Stimulated activated CD8-positive, alpha-beta memory T cell treated with anti-CD3 and anti-CD28 coated beads, Interleukin-15, amount 100 ng/mL, for 1 hour (primary cell): ENCODE results near the gene ATP1B1.

Experiments used
- DNase-seq: peaks from one replicate; pipeline ENCODE4 v3.0.0-alpha.2; 2020; ENCODE audit warnings: low read depth

The ATP1B1 gene

DNA sequence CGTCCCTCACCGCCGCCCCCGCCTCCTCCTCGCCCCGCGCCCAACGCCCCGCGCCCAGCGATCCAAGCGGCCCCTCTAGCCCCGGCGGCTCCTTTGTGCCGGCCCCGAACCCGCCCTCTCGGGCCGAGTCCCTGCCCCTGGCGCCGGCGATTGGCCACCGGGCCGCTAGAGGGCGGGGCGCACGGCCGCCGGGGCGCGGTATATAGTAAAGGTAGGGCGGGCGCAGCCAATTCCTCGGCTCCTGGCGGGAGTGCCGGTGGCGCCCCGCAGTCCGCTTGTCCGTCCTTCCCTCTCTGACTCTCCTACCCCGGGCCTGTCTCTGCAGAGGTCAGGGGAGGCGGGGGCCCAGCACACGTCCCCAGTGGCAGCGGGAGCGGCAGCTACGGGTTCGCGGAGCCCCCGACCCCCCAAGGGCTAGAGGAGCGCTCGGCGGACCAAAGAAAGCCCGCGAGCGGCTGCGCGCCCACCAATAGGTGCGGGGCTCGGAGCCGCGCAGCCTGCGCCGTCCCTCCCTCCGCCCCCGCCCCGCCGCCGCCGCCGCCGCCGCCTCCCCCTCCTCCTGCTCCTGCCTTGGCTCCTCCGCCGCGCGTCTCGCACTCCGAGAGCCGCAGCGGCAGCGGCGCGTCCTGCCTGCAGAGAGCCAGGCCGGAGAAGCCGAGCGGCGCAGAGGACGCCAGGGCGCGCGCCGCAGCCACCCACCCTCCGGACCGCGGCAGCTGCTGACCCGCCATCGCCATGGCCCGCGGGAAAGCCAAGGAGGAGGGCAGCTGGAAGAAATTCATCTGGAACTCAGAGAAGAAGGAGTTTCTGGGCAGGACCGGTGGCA lies at the start of gene ATP1B1:
Gene ATP1B1, plus strand, starts transcription at position 596 of the 826 bp plus-strand sequence. Its CDS starts 140 bp downstream, at position 736.
- DNase-seq: peak; percentile 59

DNA sequence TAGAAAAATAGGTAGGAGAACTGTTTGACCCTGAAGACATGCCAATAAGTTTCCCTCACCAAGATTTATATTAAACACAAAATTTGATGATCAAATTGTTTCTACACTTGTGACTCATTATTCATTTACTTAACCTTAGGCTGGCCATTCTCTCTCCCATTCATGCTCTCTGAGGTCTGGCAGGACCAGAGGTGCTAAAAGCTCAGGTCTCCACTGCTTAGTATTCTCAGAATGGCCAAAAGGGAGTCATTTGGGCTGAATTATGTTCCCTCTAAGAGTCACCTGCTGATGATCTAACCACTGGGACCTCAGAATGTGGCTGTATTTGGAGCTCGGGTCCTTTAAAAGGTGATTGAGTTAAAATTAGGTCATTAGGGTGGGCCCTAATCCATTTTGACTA lies 47.1 kb upstream of the ATP1B1 start:
- no peak for DNase-seq

DNA sequence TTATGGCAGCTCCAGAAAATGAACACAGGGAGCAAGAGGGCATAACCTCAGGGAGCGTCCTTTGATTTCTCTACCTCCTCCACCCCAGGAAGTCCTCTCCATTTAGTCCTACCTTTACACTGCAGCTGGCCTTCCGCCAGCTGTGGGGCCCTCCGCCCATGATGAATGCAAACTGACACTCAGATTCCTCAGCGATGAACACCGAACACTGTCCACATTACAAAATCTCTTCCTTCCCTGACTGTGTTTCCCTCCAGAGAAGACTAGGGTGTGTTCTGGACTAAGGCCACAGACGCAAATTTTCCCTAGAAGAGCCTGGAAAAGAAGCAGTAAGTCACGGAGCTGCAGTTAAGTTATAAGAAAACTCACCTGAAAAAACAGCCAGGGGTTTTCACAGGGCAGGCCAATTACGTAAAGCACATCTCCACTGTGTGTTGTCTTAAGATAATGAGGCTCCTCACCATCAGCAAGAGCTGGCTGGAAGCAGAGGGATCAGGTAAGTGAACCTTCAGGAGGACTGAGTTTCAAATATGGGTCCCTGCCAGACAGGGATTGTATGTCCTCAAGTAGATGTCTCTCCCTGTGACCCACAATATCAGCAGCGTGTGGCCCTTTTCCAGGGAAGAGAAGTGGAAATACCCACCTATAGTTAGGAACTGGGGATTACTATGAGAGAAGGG lies 46.3 kb upstream of the ATP1B1 start:
- DNase-seq: no peak

DNA sequence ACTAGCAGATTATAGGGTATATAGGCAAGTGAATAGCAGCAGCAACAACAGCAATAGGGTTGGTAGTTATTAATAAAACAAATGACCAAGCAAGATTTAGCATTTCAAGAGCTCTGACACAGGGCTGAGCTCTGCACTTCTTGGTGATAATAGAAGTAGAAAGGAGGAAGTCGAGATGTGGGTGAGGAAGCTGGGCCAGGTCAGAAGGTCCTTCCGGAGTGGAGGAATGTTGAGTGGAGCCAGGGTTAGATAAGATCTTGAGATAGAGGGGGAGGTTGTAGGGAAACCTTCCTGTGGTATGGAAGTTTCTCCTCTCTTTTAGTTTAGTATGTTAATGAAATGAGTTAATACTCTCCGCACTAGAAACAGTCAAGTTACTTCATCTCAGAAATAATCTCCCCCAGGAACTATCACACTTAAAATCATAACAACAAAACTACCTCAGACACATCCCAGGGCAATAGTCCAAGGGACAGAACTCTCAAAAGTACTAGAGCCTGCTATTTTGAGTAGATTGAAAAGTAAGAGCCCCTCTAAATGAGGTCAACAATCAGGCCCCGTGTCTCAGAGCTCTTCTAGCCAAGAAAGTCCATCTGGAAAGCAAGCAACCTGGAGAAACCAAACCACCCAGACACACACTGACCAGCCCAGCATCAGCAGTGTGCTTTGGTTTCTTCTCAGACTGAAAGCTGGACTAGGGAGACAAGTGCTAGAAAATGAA lies 45.4 kb upstream of the ATP1B1 start:
- no peak for DNase-seq

DNA sequence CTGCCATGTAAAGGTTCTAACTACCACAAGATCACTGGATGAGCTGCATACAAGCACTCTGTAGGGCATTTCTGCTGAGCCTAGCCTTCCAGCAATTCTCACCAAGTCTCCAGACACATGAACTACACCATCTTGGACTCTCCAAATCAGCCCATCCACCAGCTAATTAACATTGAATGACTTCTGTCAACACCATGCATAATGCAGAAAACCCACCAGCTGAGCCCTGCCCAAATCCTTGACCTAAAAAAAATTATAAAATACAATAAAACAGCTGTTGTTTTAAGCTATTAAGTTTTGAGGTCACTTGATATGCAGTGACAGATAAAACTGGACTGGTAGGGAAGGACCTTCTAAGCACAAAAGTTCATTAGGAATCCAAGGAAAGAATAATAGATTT lies 44.3 kb upstream of the ATP1B1 start:
- DNase-seq: no peak

DNA sequence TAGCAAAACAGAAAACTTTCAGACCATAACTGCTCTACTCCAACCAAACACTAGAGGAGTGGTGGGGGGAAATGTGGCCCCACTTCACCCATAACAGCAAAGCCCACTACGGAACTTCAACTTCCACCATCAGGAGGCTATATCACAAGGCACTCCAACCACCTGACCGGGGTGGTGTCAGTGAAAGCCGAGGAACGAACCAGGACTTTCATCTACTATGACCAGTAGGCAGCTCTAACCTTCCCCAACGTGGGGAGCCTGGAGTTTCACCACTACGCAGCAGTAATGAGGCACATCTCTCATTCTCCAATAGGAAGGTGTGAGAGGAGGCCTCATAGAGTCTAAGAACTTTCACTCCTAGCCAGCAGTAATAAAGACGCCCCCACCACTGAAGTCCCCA lies 42.4 kb upstream of the ATP1B1 start:
- DNase-seq: no peak

DNA sequence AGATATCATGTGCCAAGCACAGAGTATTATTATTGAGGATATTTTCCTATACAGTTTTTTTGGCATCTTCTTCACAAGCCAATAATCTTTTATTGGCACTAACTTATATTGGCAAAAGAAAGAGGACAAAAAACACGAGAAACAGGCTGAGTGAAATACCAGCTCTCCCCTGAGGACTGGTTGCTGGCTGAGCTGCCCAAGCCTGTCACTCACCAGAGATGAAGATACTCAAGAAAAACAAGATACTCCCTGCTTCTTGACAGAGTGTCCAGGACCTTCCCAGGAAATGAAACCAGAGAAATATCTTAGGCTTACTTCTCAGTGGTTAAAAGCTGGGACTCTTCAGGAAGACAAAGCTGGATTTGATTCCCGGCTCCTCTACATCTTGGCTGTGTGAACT lies 35.9 kb upstream of the ATP1B1 start:
- DNase-seq: no peak

DNA sequence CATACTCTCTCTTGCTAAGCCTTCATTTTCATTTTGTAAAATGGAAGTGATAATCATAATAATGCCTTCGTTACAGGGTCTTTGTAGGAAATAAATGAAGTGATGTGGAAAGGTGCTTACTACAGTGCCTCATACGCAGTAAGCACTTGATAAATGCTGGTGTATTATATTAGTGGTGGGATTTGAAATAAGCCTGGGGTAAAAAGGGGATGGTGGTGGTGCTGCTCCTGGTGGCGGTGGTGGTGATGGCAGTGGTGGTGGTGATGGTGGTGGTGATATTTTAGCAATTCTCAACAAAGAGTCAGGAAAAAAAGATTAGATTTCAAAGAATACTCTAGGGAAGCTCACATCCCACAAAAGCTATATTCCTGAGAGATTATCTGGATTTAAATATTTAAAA lies 35.5 kb upstream of the ATP1B1 start:
- no peak for DNase-seq

DNA sequence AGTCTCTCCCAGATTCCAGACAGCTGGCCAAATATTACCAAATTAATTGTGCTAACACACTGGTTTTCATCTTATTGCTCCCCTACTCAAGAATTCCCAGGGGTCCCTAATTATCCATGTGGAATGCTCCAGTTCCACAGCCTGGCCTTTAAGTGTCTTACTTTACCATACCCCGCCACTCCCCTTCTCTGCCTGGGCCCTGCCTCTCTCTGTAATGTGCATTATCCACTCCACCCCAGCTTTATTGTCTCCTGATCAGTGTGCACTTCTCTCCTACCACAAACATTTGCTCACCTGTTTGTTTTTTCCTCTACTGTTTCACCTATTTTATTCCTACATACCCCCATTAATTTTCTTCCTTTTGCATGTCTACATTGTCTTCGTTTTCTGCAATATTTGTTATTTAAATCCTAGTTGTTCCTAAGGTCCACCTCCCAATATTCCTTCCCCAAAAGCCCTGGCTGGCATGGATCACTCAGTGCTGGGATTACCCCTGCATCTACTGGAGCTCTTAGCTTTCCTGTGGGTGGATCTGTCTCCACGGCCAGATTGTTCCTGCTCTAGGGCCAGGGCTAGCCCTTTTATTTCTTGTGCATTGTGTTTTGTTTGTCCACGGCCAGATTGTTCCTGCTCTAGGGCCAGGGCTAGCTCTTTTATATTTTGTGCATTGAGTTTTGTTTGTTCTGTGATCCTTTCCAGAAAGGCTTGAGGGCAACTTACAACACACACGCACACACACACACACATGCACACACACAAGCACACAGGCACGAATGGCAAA lies 33.4 kb upstream of the ATP1B1 start:
- DNase-seq: no peak

DNA sequence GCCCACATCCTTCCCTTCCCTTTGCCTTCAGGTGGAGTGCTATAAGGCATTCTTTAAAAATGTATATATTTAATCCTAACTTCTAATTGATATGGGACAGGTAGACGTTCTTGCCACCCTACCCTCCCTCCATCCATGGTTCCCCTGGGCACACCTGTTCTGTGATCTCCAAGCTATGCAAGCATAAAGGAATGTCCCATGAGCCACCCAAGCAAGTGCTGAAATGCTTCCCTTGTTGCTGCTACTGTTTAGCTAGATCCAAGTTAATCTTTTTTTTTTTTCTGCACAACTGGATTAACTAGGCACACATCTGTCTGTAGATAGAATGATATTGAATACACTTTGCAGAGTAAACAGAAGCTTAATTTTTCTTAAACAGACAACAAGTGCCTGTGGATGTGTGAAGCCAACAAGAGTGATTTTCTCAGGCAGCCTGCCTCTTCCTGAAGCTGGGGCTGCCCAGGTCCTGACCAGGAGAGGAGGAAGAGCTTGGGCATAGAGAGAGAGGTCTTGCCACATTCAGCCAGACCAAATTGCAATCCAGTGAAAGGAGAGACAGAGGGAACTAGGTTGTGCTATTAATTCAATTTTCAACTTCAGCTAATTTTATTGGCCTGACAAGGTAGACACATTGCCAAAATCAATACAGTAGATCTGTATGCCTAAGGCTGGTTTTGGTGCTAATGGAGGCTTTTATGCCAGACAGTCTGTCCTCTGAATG lies 28.2 kb upstream of the ATP1B1 start:
- no peak for DNase-seq

DNA sequence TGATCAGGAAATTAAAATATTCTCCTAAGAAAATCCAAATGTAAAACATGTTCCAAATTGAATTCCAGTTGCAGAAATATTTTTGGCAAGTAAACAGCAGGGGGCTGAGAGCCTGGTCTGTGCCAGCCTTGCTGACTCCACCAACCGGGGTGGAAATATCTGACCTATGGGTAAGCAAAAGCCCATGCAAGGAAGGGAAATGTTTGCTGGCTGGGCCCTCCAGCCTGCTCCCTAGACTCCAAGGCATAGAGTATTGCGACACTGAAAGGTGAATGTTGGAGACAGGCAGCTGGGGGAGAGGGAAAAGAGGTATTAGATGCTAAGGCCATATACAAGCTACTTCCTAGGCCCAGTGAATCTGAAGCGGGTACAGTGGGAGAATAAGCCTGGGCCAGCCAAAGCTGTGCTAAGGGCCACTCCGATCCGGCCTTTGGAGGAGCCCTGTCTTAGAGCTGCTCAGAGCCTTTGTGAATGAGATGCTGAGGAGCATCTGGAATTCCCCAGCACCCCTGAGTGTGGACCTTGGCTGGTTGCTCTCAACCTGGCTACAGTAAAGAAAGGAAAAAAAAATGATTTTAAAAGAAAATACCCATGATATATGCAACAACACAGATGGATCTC lies 24.9 kb upstream of the ATP1B1 start:
- DNase-seq: no peak

DNA sequence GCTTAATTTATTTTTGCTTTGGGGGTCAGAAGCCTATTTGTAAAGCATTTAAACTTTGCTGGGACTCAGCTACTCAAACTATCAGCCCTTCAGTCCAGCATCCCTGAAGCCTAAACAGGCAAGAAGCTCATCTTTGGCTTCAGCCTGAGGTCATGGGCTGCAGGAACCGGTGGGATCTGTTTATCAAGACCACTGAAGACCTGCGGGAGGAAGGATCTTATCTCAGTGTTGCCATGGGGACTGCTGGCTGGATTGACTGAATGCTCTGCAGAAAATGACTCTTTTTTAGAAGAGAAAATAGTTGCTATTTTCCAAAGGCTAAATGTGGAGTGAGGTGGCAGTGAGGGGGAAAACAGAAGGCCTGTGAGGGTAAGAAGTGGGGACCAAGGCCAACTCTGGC lies 20.6 kb upstream of the ATP1B1 start:
- DNase-seq: no peak

DNA sequence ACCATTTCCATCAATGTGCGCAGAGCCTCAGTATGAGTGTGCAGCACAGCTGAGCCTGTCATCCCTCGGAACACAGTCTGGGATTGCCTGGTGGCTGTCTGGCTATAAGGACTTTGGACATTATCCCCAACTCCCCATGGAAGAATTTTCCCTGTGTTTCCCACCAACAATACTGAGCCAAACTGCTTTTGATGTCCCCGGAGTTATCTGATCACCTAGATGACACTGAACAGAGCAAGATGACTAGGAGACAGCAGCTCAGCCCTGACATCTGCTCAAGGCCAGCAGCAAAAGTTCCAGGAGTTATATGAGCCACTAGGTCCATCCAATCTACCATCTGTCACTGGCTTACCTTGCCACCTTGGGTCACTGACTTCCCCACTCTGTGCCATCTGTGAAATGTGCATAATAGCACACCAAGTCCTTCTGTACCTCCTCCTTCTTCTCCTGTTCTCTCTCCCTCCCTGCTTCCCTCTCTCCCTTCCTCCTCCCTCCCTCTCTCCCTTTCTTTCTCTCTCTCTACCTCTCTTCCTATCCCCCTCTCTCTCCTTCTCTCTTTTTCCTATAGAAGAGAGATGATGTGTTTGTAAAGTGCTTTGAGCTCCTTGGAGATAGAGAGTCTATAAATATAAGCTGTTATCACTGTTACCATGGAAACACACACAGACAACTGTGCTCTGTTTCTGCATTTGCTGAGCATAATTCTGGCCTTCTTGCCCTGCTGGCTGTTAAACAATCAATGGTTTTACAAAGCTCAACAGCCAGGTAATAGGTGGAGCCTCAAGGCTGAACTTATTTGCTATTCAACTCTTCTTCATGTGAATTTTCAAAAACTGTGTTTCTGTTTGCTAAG lies 19.7 kb upstream of the ATP1B1 start:
- no peak for DNase-seq

DNA sequence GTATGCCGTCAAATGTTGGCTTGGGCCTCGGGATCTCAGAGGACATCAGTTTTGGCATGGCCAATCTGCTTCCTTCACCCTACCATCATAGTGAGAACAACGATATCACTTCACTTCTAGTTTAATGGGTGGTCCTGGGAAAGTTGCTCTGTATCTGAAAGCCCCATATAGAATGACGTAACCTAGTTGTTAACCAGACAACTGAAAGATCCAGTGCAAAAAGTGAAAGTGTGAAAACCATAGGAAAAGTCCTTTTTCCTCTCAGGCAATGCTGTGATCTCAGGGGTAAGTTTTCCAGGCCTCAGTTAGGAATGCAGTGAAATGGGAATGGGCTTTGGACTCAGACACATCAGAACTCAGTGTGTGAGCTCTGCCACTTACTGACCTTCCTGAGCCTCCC lies 18.6 kb upstream of the ATP1B1 start:
- DNase-seq: no peak

DNA sequence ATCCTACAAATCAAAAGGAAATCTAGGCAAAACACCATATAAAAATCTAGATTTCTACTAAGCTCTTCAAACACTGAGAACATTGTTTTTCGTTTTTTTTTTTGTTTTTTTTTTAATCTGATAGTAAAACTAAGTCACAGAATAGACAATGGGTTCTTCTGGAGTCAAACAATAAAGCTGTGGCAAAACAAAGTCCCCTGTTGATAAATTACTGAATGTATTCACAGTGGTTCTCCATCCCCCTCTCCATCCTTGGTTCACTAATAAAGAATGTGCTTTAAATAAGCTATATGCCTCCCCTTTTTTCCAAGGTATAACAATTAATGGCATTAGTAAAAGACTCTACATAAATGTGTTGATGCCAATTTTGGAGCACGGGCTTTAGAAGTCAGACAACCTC lies 16.7 kb upstream of the ATP1B1 start:
- no peak for DNase-seq

DNA sequence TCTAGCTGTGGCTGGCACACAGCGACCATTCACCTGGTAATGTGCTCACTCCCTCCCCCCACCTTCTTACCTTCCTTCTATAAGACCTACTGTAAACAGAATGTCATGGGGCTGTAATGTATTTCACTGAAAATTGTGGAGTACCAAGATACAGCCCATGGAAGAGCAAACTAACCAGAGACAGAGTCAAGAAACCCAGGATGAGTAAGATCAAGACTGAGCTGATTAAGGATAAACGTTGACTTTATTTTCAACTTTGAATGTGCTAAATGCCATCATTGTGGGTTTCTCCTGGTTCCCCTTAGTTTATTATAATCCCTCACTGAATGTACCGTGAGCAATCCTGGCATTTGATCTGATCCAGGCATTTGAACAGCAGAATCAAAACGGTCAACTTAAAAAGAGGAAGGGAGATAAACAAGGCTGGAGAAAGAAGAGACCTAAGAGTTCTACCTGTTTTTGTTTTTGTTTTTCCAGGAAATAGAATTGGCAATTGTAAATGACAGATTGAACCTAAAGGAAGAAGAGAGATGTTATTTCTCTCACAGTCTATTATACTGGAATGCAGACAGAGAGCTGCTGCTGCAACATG lies 16.1 kb upstream of the ATP1B1 start:
- no peak for DNase-seq

DNA sequence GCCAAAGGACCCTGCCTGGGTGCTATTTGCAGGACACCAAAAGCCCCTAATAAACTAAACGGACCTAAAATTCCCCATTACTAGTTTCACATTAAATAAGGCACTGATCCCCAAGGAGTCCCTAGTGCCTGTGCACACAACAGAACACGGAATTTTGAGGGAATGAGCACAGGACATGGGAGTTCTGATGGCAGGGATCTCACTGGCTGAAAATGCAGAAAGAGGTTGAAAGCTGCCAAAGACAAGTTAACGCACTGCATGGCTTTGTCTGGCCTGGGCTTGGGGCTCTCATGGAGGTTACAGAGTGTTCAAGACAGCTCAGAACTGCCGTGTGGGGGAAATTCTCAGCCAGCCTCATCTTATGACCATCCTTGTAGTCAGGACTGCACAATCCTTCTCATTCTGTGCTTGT lies 15.6 kb upstream of the ATP1B1 start:
- no peak for DNase-seq

DNA sequence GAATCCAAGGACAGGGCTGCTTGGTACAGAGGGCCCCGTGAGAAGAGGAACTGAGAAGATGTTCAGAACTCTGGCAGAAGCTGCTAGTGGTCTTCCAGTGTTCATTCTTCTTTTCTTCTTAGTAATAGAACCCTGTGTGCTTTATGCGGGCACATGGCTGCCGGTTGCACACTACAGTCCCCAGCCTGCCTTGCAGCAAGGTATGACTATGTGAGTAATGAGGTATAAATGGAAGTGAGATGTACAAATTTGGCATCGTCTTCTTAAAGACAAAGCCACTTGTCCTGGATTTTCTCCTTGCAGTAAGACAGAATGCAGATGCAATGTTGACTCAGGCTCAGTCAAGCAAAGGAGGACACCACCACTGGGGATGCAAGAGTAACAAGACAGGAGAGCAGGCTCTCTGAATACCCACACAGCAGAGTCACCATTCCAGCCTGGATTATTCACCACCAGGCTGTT lies 15.0 kb upstream of the ATP1B1 start:
- DNase-seq: no peak

DNA sequence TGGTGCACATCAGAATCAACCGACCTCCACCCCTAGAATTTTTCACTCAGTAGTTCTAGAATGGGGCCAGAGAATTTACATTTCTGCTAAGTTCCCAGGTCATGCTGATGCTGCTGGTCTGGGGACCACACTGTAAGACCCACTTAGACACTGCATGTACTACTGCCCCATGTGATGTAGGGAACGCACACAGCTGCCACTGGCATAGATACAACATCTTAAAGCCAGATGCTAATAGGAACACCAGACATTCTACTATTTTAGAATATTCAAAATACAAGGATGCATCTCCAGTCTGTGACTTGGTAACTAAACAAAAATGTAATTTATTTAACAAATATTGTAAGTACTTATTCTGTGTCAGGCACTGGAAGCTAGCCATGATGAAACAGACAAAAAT lies 14.1 kb upstream of the ATP1B1 start:
- no peak for DNase-seq
